ENCODE measurements around the gene BET1. TPM values are rescaled to one million over a fixed set of nuclear protein-coding genes. Genes with fewer than 3 reads are reported as not detected.
"Not testable (repeated sequence)": the region's sequence is repeated elsewhere in the genome, so short reads cannot be mapped to it uniquely, and the experiment has no call there.

BET1 gene
- total RNA-seq, 1 donor from 2014 or later, result 35.5 TPM

GRCh38 chr7:94039368-94040035, 35.3 kb upstream of the BET1 start:
- no peak overlapping the region for H3K4me3 ChIP-seq (ENCODE audit: low read depth, low read length)
- no peak for DNase-seq (ENCODE audit: low read depth)
- TF ChIP-seq CTCF (conservative IDR thresholded peaks at IDR 0.05; ENCODE audit: low read depth, low read length), result no peak

- TF ChIP-seq CTCF (conservative IDR thresholded peaks at IDR 0.05; ENCODE audit: low read depth, low read length), result no peak
- H3K4me3 ChIP-seq (ENCODE audit: low read depth, low read length), result no peak overlapping the region
- no peak for DNase-seq (ENCODE audit: low read depth)
Observed at GRCh38 chr7:94031865-94032264, 27.7 kb upstream of the BET1 start.

GRCh38 chr7:94030634-94031033, 26.5 kb upstream of the BET1 start:
- no peak for DNase-seq (ENCODE audit: low read depth)
- no peak overlapping the region for H3K4me3 ChIP-seq (ENCODE audit: low read depth, low read length)
- no peak for TF ChIP-seq CTCF (conservative IDR thresholded peaks at IDR 0.05; ENCODE audit: low read depth, low read length)

- TF ChIP-seq CTCF (conservative IDR thresholded peaks at IDR 0.05; ENCODE audit: low read depth, low read length), result no peak
- no peak for DNase-seq (ENCODE audit: low read depth)
- no peak overlapping the region for H3K4me3 ChIP-seq (ENCODE audit: low read depth, low read length)
Observed at GRCh38 chr7:94029976-94030375, 25.8 kb upstream of the BET1 start.

- no peak overlapping the region for H3K4me3 ChIP-seq (ENCODE audit: low read depth, low read length)
- no peak for DNase-seq (ENCODE audit: low read depth)
- TF ChIP-seq CTCF (conservative IDR thresholded peaks at IDR 0.05; ENCODE audit: low read depth, low read length), result no peak
Observed at GRCh38 chr7:94028768-94029167, 24.6 kb upstream of the BET1 start.

- not testable (repeated sequence) for H3K4me3 ChIP-seq (ENCODE audit: low read depth, low read length); DNase-seq (ENCODE audit: low read depth)
Observed at GRCh38 chr7:94026619-94027018, 22.5 kb upstream of the BET1 start.

GRCh38 chr7:94022550-94022949, 18.4 kb upstream of the BET1 start:
- peak; percentile 79 for DNase-seq (ENCODE audit: low read depth)
- no peak for TF ChIP-seq CTCF (conservative IDR thresholded peaks at IDR 0.05; ENCODE audit: low read depth, low read length)
- peak overlapping the region; percentile 58 for H3K4me3 ChIP-seq (ENCODE audit: low read depth, low read length)
